ENCODE data around the gene UROC1. TPM values are rescaled to one million over a fixed set of nuclear protein-coding genes. Genes with fewer than 3 reads are reported as not detected.

The UROC1 gene
- total and polyA plus RNA-seq, 8 donors = 0.09 TPM; not detected in 7

- H3K4me3 ChIP-seq = no peak overlapping the region
- H3K4me1 ChIP-seq = no peaks in the 10 kb centered on the region
- no peak for ATAC-seq
- DNase-seq = peak in 1 of 6 donors; percentile 34
- WGBS, 2 donors = 70 to 85% methylated on average over 4 of the region's 4 CpGs
- no peaks in the 10 kb centered on the region for H3K27me3 ChIP-seq
- H3K36me3 ChIP-seq = no peaks in the 10 kb centered on the region
- FAIRE-seq = no peak
- intact Hi-C loops (cut with DNase I) = no loop called here
- no peak for TF ChIP-seq CTCF (IDR thresholded peaks at IDR 0.05)
- no peak overlapping the region for H3K27ac ChIP-seq
- H3K9me3 ChIP-seq = no peaks in the 10 kb centered on the region
Measured at GRCh38 chr3:126498461-126498860, 19.1 kb downstream of the UROC1 start.

DNA sequence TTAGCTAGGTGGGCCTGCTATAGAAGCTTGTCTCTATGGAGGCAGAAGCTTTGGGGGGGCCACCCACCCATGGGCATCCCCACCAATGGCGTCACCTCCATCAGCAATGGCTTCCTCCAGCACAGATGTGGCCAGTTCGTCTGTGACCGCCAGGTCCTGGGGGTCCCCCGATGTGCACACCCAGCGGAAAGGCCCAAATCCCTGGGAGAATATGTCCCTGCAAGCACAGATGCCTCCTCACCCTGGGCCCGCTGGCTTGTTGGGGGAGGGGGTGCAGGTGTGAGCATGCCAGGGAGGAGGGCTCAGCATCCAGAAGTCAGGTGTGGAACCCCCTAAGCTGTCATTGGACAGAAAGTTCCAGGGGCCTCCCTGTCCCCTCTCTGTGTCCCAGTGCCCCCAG lies 19.6 kb downstream of the UROC1 start:
- FAIRE-seq = no peak
- Histone ChIP-seq H3K27me3 (no peaks in the 10 kb centered on the region), H3K4me1 (no peaks in the 10 kb centered on the region), H3K27ac (no peak overlapping the region), H3K4me3 (no peak overlapping the region), H3K9me3 (no peaks in the 10 kb centered on the region), H3K36me3 (no peaks in the 10 kb centered on the region)
- intact Hi-C loops (cut with DNase I) = no loop called here
- TF ChIP-seq CTCF (IDR thresholded peaks at IDR 0.05) = no peak
- WGBS, 2 donors = 89 to 97% methylated on average over 6 of the region's 6 CpGs
- ATAC-seq = no peak
- peak in 1 of 6 donors; percentile 28 for DNase-seq

- Histone ChIP-seq H3K4me3 (no peak overlapping the region), H3K4me1 (no peaks in the 10 kb centered on the region), H3K27ac (no peak overlapping the region), H3K27me3 (no peaks in the 10 kb centered on the region), H3K9me3 (no peaks in the 10 kb centered on the region), H3K36me3 (no peaks in the 10 kb centered on the region)
- intact Hi-C loops (cut with DNase I) = no loop called here
- TF ChIP-seq CTCF (IDR thresholded peaks at IDR 0.05) = no peak
- DNase-seq (peak in 1 of 6 donors; percentile 47), ATAC-seq (no peak), FAIRE-seq (no peak)
- 74 to 77% methylated on average over 21 of the region's 21 CpGs for WGBS, 2 donors
Measured at GRCh38 chr3:126496894-126497850, 20.4 kb downstream of the UROC1 start.

GRCh38 chr3:126495786-126496185 lies 21.8 kb downstream of the UROC1 start:
- FAIRE-seq (no peak), ATAC-seq (no peak), DNase-seq (peak in 1 of 6 donors; percentile 45)
- Histone ChIP-seq H3K36me3 (no peaks in the 10 kb centered on the region), H3K9me3 (no peaks in the 10 kb centered on the region), H3K27ac (no peak overlapping the region), H3K4me1 (no peaks in the 10 kb centered on the region), H3K4me3 (no peak overlapping the region), H3K27me3 (no peaks in the 10 kb centered on the region)
- intact Hi-C loops (cut with DNase I) = no loop called here
- no peak for TF ChIP-seq CTCF (IDR thresholded peaks at IDR 0.05)
- 89 to 94% methylated on average over 8 of the region's 8 CpGs for WGBS, 2 donors

DNA sequence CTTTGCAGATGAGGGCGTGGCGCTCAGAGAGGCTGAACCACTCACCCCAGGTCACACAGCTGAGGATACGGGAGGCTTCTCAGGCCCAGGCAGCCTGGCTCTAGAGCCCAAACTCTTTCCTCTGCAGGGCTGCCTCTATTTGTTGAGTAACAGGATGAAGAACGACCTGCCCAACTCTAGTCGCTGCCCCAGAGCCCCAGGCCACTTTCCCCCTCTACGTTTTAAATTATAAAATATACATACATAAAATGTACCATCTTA lies 22.7 kb downstream of the UROC1 start:
- no peaks in the 10 kb centered on the region for H3K4me1 ChIP-seq
- no peak for TF ChIP-seq CTCF (IDR thresholded peaks at IDR 0.05)
- ATAC-seq = no peak
- 72 to 75% methylated on average over 6 of the region's 6 CpGs for WGBS, 2 donors
- no peak for FAIRE-seq
- no peak for DNase-seq
- no peak overlapping the region for H3K4me3 ChIP-seq
- no peak overlapping the region for H3K27ac ChIP-seq
- intact Hi-C loops (cut with DNase I) = no loop called here
- H3K27me3 ChIP-seq = no peaks in the 10 kb centered on the region
- H3K36me3 ChIP-seq = no peaks in the 10 kb centered on the region
- no peaks in the 10 kb centered on the region for H3K9me3 ChIP-seq
